Right lung (tissue), 5 donors: Measurements from ENCODE around the gene TAF1B. TPM values are rescaled to one million over a fixed set of nuclear protein-coding genes. Genes with fewer than 3 reads are reported as not detected.

Experiments used
- DNase-seq, 2 donors: peaks; one replicate each; pipeline ENCODE4 v3.0.0-alpha.2; 2013
- polyA plus RNA-seq, 5 donors: library from polyadenylated mRNA; unstranded; fragments of 120-200 nt; gene quantifications; one replicate each; pipeline versions ENCODE4 v1.2.1 to v1.2.3, GENCODE V29; 2013; ENCODE audit warnings: inconsistent platforms in 1 of 5, low replicate concordance in 1 of 5; ENCODE audit not compliant: insufficient read length in 5 of 5, insufficient read depth in 1 of 5

TAF1B gene
- polyA plus RNA-seq, 5 donors = 19.1 to 35.7 (median 26.7) TPM

DNA sequence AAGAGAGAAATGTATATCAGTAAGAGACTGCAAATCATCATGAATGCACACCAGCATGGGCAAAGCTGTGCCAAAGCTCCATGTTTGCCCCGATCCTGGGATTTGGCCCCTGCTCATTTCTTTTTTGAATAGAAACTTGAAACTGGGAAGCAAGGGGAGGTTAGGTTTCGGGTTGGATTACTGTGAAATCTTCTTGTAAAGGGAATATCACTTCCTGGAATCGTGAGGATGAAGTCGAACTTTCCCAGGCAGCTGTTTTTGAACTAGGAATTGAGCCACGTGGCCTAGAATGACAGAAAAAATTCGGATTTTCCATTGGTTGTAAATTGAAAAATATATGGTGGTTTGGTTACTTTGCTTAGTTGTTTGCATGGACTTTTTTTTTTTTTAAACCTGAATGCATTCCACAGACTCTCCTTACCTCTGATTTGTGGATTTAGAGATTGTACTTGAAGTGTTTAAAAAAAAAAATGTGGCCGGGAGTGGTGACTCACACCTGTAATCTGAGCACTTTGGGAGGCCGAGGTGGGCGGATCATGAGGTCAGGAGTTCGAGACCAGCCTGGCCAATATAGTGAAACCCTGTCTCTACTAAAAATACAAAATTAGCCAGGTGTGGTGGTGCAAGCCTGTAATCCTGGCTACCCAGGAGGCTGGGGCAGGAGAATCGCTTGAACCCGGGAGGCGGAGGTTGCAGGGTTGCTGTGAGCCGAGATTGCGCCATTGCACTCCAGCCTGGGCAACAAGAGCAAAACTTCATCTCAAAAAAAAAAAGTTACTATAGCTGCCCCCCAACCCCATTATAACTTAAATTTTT lies 140.3 kb downstream of the TAF1B start:
- DNase-seq = no peak

Other genes with a start within 250 kb of the TAF1B start
- 100 to 1,000 TPM; 346 to 454 (median 391) TPM for gene YWHAQ, start 212.5 kb upstream of the TAF1B start, polyA plus RNA-seq
- 1 to 10 TPM; 4.0 to 8.1 (median 6.9) TPM for gene GRHL1, start 108.2 kb downstream of the TAF1B start, polyA plus RNA-seq
- 10 to 100 TPM; 17.5 to 21.2 (median 18.1) TPM for gene KLF11, start 200.1 kb downstream of the TAF1B start, polyA plus RNA-seq
- 10 to 100 TPM; 11.3 to 18.7 (median 14.4) TPM for gene CYS1, start 236.9 kb downstream of the TAF1B start, polyA plus RNA-seq